Kidney glomerular epithelial cell (primary cell): Measurements from ENCODE around the gene RFX4.

Experiments used
- DNase-seq: peaks from one replicate; lab custom pipeline; 2025; lab: John Stamatoyannopoulos, UW

RFX4 gene

DNA sequence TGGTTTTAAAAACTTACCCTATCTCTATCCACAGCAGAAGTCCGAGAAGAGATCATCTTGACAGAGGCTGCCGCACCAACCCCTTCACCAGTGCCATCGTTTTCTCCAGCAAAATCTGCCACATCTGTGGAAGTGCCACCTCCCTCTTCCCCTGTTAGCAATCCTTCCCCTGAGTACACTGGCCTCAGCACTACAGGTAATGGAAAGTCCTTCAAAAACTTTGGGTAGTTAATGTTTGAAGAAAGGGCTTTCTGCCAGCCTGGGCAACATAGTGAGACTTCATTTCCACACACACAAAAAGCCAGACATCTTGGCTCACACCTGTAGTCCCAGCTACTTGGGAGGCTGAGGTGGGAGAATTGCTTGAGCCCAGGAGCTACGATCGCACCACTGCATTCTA lies 150.1 kb downstream of the RFX4 start:
- no peak for DNase-seq

DNA sequence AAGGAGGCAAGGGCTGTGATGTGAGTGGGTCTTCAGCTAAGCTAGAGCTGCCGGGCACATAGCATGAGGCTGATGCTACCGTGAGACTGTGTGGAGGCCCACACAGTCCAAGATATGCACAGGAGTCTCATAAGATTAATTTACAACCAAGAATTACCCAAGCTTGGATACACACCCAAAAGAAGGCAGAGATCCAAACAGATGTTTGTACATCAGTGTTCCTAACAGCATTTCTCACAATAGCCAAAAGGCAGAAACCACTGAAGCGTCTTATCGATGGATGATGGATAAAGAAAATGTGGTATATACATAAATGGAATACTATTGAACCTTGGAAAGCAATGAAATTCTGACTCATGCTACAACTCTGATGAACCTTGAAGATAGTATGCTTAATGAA lies 150.9 kb downstream of the RFX4 start:
- peak; percentile 40 for DNase-seq

DNA sequence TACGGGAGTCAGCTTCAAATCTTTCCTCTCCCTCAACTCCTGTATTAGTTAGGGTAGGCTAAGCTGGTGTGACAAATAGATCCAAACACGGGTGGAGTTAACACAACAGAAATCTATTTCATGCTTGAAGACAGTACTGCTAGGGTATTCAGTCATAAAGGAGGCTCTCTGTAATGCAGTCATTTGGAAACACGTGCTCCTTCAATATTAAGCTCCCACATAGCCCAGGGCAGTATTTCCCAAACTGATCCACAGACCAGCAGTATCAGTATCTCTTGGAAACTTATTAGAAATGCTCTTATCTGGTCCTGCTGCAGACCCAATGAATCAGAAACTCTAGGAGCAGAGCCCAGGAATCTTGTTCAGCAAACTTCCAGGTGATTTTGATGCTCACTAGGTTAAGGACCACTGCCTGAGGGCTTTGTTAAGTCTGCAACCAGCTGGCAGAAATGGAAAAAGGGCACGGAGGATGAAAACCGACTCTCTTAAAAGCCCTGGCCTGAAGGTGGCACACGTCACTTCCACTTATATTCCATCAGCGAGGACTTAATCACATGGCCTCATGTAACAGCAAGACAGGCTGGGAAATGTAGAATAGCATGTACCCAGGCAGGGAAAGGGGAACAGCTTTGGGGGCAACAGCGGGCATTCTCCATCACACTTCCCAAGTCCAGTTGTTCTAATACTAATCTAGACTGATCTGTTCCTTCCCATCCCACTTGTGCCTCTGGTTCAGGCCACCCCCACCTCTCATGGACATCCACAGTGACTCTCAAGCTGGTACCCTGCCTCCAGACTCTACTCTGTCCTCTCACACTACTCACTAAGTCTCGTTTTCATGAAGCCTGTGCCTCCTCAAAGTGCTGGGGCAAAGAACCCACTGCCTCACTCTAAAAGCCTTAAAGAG lies 153.5 kb downstream of the RFX4 start:
- no peak for DNase-seq

DNA sequence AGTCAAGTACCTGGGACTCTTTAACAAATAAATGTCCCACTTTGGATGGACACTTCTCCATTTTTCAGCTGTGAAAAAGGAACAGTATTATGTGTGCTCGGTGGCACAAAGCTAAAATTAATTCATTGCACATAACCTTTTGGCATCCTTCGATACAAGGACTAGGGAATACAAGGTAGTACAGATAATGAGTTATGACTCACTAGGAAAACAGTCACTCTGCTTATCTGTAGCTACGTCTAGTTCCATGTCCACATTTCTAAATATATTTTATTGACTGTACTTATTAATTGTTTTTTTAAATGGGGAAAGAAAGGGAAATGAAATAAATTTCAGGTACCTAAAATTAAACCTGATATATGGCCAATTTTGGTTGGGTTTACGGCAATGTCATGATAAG lies 156.5 kb downstream of the RFX4 start:
- DNase-seq: no peak

DNA sequence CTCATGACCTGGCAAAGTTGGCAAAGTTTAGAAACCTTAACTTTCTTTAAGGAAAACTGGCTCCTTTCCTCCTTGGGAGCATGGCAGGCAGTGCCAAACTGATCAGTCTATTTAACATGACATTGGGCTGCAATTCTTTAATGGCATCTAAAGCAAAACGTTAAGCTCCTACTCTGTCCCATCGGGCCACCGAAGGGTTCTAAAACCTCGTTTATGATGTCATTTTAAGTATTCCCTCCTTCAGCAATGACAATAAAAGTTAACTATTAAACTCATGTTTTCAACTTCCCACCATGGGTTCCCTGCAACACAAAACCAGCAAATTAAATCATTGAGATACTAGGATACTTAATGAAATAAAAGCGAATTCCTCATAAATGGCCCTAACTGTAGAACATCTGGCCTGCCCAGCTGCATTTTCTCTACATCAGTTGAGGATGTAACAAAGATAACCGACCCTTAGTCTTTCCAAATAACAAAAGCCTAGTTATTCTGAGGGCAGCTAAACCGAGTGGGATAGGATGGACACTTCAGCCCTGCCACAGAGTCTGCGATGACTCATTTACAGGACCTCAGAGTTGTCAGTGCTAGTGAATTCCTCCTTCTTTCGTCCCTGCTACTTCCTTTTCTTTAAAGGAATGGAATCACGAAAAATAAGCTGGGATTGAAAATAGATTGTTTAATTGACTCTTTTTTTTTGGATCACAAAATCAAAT lies 157.2 kb downstream of the RFX4 start:
- DNase-seq: no peak

GRCh38 chr12:106740818-106741217 lies 158.0 kb downstream of the RFX4 start:
- DNase-seq: no peak

DNA sequence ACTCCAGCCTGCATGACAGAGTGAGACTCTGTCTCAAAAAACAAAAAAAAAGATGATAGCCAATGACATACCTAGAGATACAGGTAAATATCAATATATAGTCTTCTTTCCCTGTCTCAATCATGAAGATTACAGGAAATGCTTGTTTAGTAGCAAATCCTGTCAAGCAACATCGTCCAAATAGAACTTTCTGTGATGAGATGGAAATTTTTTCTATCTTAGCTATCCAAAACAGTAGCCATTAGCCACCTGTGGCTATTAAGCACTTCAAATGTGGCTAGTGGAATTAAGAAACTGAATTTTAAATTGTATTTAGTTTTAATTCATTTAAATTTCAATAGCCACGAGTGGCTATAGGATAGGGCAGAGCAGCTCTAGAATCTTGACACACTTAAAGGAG lies 158.4 kb downstream of the RFX4 start:
- no peak for DNase-seq

DNA sequence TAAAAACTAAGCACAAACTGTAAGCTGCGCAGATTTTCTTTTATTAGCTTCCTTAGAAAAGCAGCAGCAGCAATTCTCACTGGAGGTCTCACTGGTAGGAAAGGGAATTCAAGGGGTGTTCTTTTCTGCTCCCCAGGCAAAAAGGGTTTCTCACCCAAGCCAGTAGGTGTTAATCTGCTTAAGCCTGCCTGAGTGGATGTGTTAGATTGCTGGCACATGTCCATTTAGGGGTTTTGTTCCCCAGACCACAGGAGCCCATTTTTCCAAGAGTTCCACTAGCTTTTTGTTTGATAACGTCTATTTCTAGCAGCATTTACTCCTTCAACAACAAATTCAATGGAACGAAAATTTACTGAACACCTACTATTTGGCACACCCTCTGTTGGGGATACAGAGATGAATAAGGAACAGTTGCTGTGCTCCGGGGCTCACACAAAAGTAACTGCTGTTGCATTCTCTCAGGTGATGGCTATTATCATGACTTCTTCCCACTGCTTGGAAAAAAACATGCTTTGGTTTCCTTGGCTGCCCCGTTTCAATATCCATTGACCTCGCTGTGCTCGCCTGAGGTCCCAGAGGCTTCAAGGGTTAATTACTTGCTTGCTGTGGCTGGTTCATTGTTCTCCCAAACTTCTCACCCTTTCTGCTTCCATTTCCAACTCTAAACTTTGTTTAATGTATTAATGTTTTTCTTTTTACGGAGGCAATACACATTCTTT lies 160.6 kb downstream of the RFX4 start:
- no peak for DNase-seq

- no peak for DNase-seq
These were observed 161.8 kb downstream of the RFX4 start for GRCh38 chr12:106744600-106744999.

GRCh38 chr12:106745181-106745745 lies 162.5 kb downstream of the RFX4 start:
- DNase-seq: no peak

- no peak for DNase-seq
These were observed 165.2 kb downstream of the RFX4 start for GRCh38 chr12:106747973-106748436.

GRCh38 chr12:106750524-106750923 lies 167.7 kb downstream of the RFX4 start:
- DNase-seq: no peak

- no peak for DNase-seq
These were observed 170.7 kb downstream of the RFX4 start for GRCh38 chr12:106753526-106753925.

DNA sequence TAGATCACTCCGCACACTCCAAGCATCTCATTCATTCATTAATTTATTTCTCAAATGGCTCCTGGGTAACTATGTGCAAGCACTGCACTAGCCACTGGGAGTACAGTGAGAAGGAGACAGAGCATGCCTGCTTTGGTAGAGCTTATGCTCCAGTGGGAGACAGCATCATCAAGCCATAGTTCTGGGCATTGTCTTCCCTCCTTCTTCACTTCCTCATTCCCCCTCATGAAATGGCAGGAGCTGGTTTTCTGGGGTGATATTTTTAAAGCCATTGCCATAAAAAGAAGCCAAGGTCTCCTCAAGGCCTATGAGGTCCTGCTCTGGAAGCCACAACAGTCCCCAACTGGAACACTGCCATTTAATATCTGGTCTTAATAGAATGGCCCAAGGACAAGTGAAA lies 171.5 kb downstream of the RFX4 start:
- no peak for DNase-seq

DNA sequence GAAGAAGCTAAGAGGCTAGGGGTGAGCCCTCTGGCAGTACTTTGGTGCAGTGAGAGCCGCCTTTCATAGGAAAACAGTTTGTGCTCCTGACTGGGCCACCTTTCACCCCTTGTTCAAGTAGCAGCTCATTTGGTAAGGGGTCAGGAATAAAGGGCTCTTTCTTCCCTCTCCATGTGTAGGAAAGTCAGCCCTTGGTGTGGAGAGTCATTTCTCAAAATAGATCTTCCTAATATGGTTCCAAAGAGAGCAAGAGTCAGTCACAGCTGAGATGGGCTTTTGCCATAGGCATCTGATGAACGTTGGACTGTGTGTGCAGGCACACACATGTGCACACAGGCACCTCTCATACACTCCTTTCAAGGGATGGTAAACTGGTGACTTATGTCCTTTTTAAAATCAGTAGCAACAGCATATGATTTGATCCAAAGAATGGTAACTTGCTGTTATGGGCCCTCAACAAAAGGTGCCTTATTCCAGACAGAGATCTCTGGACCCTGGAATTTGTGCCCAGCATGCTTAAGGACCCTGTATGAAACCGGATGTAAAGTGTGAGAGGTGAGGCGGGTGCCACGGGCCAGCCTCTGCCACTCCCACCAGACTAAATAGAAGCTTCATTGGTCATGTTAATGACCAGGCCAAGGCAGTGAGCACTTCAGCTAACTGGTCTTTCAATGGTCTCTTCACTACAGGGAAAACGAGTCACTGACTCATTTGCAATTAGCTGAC lies 175.0 kb downstream of the RFX4 start:
- no peak for DNase-seq

GRCh38 chr12:106758349-106759110 lies 175.7 kb downstream of the RFX4 start:
- no peak for DNase-seq

DNA sequence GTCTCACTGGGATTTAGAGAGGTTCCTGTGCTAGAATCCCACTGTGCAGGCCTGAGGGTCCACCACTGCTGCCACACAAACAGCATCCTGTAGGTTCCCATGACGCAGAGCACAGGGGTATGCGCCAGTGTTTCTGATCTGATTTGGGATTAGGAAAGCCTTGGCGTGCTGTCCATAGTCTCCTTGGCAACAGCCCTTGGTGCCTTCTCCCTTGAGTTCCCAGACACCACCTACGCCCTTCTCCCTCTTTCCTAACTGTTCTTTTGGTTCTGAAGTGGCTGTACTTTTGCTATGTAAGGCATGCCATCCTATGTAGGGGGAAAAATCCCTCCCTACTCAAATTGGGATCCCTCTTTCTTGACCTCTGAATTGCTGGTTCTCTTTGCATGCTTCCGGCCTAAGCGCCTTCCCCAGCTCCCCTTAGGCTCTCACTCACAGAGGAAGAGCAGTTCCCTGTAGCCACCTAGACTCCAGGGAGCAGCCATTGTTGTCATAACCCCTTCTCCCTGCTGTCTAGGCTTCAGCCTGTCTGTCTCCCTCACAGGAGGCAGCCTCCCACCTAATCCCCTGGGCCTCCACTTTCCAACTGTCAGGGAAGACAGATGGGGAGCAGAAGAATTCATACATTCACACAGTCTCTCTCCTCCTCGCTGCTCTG lies 176.9 kb downstream of the RFX4 start:
- no peak for DNase-seq

GRCh38 chr12:106760184-106760531 lies 177.4 kb downstream of the RFX4 start:
- no peak for DNase-seq

DNA sequence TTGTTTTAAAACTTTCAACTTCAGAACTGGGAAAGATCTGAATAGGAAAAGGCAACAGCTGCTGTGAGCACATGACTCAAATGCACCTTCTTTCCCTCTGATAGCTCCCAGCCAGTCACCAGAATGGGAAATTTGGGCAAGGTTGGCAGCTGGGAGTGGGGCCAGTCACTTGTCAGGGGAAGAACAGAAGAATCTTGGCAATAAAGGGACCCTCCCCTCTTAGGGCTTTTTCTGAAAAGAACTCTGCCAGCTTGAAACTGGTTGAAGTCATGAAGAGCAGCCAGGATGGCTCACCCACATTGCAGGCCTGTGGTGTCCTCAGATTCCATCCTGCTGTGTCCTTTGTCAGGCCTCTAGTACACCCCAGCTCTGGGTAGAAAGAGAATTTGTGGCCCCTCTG lies 181.4 kb downstream of the RFX4 start:
- no peak for DNase-seq

DNA sequence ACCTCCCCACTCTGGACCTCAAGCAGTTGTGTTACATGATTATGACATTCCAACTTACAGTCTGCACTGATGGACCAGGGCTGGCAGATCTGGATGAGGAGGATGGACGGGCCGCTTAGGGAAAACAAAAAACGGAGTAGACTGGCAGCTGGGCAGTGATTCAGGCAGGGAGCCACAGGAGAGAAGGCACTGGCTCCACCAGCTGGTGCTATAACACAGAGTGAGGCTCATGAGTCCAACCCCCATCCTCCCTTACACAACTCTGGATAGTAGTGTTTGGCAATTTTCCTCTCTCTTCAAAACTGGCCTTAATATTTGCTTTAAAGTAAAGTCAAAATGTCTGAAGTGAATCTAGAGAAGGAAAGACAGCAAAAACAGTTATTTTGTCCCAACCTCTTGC lies 181.9 kb downstream of the RFX4 start:
- DNase-seq: no peak
